GM19240 (cell line): ENCODE data around the gene STAG3.

Source experiments
- DNase-seq: peaks from one replicate; pipeline ENCODE4 v3.0.0; 2011; ENCODE audit warnings: low spot score; ENCODE audit not compliant: insufficient read length

The STAG3 gene

GRCh38 chr7:100155553-100156317, 22.0 kb upstream of the STAG3 start:
- DNase-seq = no peak

- DNase-seq = no peak
These were observed 21.2 kb upstream of the STAG3 start for GRCh38 chr7:100156331-100157068.

GRCh38 chr7:100157069-100157333, 20.7 kb upstream of the STAG3 start:
- no peak for DNase-seq

- DNase-seq = no peak
These were observed 20.1 kb upstream of the STAG3 start for GRCh38 chr7:100157334-100158228.

GRCh38 chr7:100158229-100159098, 19.3 kb upstream of the STAG3 start, which contains the start of gene TRAPPC14:
Gene TRAPPC14, minus strand, starts transcription at chr7:100158723. Its CDS starts 224 bp downstream, at chr7:100158499.
- peak; percentile 90 for DNase-seq

- DNase-seq = no peak
These were observed 18.6 kb upstream of the STAG3 start for GRCh38 chr7:100159099-100159623.

- no peak for DNase-seq
These were observed 17.7 kb upstream of the STAG3 start for GRCh38 chr7:100160067-100160466.

- DNase-seq = no peak
These were observed 14.6 kb upstream of the STAG3 start for GRCh38 chr7:100163006-100163531.

GRCh38 chr7:100163871-100164270, 13.8 kb upstream of the STAG3 start:
- no peak for DNase-seq

- DNase-seq = no peak
These were observed 11.3 kb upstream of the STAG3 start for GRCh38 chr7:100166317-100166940.

GRCh38 chr7:100166970-100167911, 10.5 kb upstream of the STAG3 start:
- DNase-seq = no peak

GRCh38 chr7:100167912-100168323, 9.8 kb upstream of the STAG3 start:
- no peak for DNase-seq

GRCh38 chr7:100169147-100169850, 8.4 kb upstream of the STAG3 start:
- DNase-seq = no peak

- DNase-seq = no peak
These were observed 7.4 kb upstream of the STAG3 start for GRCh38 chr7:100170101-100170897.

GRCh38 chr7:100171087-100171681, 6.5 kb upstream of the STAG3 start:
- no peak for DNase-seq

GRCh38 chr7:100171840-100172239, 5.9 kb upstream of the STAG3 start:
- no peak for DNase-seq
